ENCODE results near the gene WASHC4. TPM values are rescaled to one million over a fixed set of nuclear protein-coding genes. Genes with fewer than 3 reads are reported as not detected.

WASHC4 gene
- total RNA-seq, 4 donors from 2014 or later: 56.6 to 93.3 (median 71.4) TPM

- H3K4me3 ChIP-seq: no peak overlapping the region
- DNase-seq: no peak
Observed at GRCh38 chr12:105077435-105077834, 30.1 kb upstream of the WASHC4 start.

GRCh38 chr12:105078712-105079570 lies 28.6 kb upstream of the WASHC4 start:
- Histone ChIP-seq H3K27ac (no peak overlapping the region), H3K27me3 (no peaks in the 10 kb centered on the region), H3K4me3 (no peak overlapping the region), H3K4me1 (peaks cover 0 to under 1% (median 0%) of the 10 kb centered on the region in 4 donors), H3K9me3 (no peaks in the 10 kb centered on the region), H3K36me3 (no peaks in the 10 kb centered on the region)
- no peak for DNase-seq
- TF ChIP-seq CTCF (IDR thresholded peaks at IDR 0.05): no peak
- no peak for TF ChIP-seq POLR2A (IDR thresholded peaks at IDR 0.05)

More at GRCh38 chr12:105077435-105077834, 30.1 kb upstream of the WASHC4 start:
- no peak overlapping the region for H3K27ac ChIP-seq
- H3K27me3 ChIP-seq: no peaks in the 10 kb centered on the region
- H3K9me3 ChIP-seq: no peaks in the 10 kb centered on the region
- TF ChIP-seq POLR2A (IDR thresholded peaks at IDR 0.05): no peak
- TF ChIP-seq CTCF (IDR thresholded peaks at IDR 0.05): no peak
- H3K4me1 ChIP-seq: no peaks in the 10 kb centered on the region
- H3K36me3 ChIP-seq: no peaks in the 10 kb centered on the region

- Histone ChIP-seq H3K27ac (no peak overlapping the region), H3K9me3 (no peaks in the 10 kb centered on the region), H3K4me1 (peaks cover 0 to 6% (median 0%) of the 10 kb centered on the region in 4 donors), H3K4me3 (no peak overlapping the region), H3K36me3 (no peaks in the 10 kb centered on the region), H3K27me3 (no peaks in the 10 kb centered on the region)
- TF ChIP-seq POLR2A (IDR thresholded peaks at IDR 0.05) (no peak), CTCF (IDR thresholded peaks at IDR 0.05) (no peak)
- no peak for DNase-seq
Observed at GRCh38 chr12:105083031-105083430, 24.5 kb upstream of the WASHC4 start.

GRCh38 chr12:105083551-105084105 lies 23.9 kb upstream of the WASHC4 start:
- no peak for TF ChIP-seq CTCF (IDR thresholded peaks at IDR 0.05)
- TF ChIP-seq POLR2A (IDR thresholded peaks at IDR 0.05): no peak
- Histone ChIP-seq H3K36me3 (no peaks in the 10 kb centered on the region), H3K27me3 (no peaks in the 10 kb centered on the region), H3K4me1 (peaks cover 0 to 6% (median 0%) of the 10 kb centered on the region in 4 donors), H3K9me3 (no peaks in the 10 kb centered on the region), H3K4me3 (peak overlapping the region; percentile 34 to 54 (median 48)), H3K27ac (peak overlapping the region in 2 of 4 donors; percentile 5 to 18)
- DNase-seq: peak in 2 of 3 donors; percentile 48 to 53

- peak; percentile 60 to 79 (median 77) for DNase-seq
- Histone ChIP-seq H3K36me3 (no peaks in the 10 kb centered on the region), H3K4me3 (peak within 1 kb of the TSS; percentile 34 to 54 (median 48)), H3K4me1 (peaks cover 0 to 6% (median 0%) of the 10 kb centered on the region in 4 donors), H3K9me3 (no peaks in the 10 kb centered on the region), H3K27me3 (no peaks in the 10 kb centered on the region), H3K27ac (peak within 1 kb of the TSS in 2 of 4 donors; percentile 5 to 18)
- TF ChIP-seq POLR2A (IDR thresholded peaks at IDR 0.05): no peak
- TF ChIP-seq CTCF (IDR thresholded peaks at IDR 0.05): no peak
Observed at GRCh38 chr12:105084251-105085250, 23.0 kb upstream of the WASHC4 start, which contains the start of gene ALDH1L2. Gene ALDH1L2 (minus strand): TSS chr12:105084458. CDS start chr12:105084436, 22 bp downstream.
